ENCODE measurements around the gene SDHD. TPM values are rescaled to one million over a fixed set of nuclear protein-coding genes. Genes with fewer than 3 reads are reported as not detected.

The SDHD gene
- total and polyA plus RNA-seq, 9 of the 15 experiments (the other 6 are each of a cell fraction or from before 2014, with no cell fraction given) = 150 to 1,225 (median 215) TPM

- TF ChIP-seq ZNF77 (CRISPR knock-in tag; IDR thresholded peaks at IDR 0.05) (no peak), PHF20 (IDR thresholded peaks at IDR 0.05; ENCODE audit: partially characterized antibody) (no peak), SPI1 (IDR thresholded peaks at IDR 0.05; ENCODE audit: borderline replicate concordance, low read depth, low read length) (no peak), E2F5 (CRISPR knock-in tag; IDR thresholded peaks at IDR 0.05) (no peak), ETS2 (tag; IDR thresholded peaks at IDR 0.05; ENCODE audit: borderline replicate concordance, poor library complexity, severe bottlenecking) (no peak), HMG20A (CRISPR knock-in tag; conservative IDR thresholded peaks at IDR 0.05) (no peak), ZFPM2 (CRISPR knock-in tag; IDR thresholded peaks at IDR 0.05) (no peak), NR4A1 (CRISPR knock-in tag; IDR thresholded peaks at IDR 0.05) (no peak), NR4A1 (tag; IDR thresholded peaks at IDR 0.05) (no peak), PTTG1 (tag; IDR thresholded peaks at IDR 0.05; ENCODE audit: low read depth) (no peak), SMARCA4 (IDR thresholded peaks at IDR 0.05) (no peak), ATF1 (CRISPR knock-in tag; IDR thresholded peaks at IDR 0.05) (no peak), ATF1 (tag; IDR thresholded peaks at IDR 0.05) (no peak), FOSL1 (tag; conservative IDR thresholded peaks at IDR 0.05) (peak; percentile 38; the same call in 1 of the 2 replicates), BMI1 (IDR thresholded peaks at IDR 0.05; ENCODE audit: low read length) (no peak), MAFG (tag; conservative IDR thresholded peaks at IDR 0.05) (no peak), SFPQ (IDR thresholded peaks at IDR 0.05; ENCODE audit: low read depth, low read length) (no peak)
These were observed 41.9 kb downstream of the SDHD start (continued) for GRCh38 chr11:112128483-112129121.

Data from K562 (cell line).